Activated CD4-positive, alpha-beta memory T cell treated with anti-CD3 and anti-CD28 coated beads for 36 hours (primary cell): ENCODE results near the gene FNBP1L. TPM values are rescaled to one million over a fixed set of nuclear protein-coding genes. Genes with fewer than 3 reads are reported as not detected.
"Not testable (repeated sequence)": the region's sequence is repeated elsewhere in the genome, so short reads cannot be mapped to it uniquely, and the experiment has no call there.

Source experiments
- CTCF ChIA-PET: fragments of 350-600 bp; sonication (Branson Sonifier 250); formaldehyde crosslinking; loops from one replicate; lab custom pipeline; 2021; ENCODE audit warnings: antibody characterized with exemption, inconsistent platforms; lab: Charles Lee
- POLR2A ChIA-PET: fragments of 350-600 bp; sonication (Branson Sonifier 250); formaldehyde crosslinking; loops from one replicate; lab custom pipeline; 2021; ENCODE audit warnings: antibody characterized with exemption; lab: Charles Lee
- DNase-seq: peaks from one replicate; pipeline ENCODE4 v3.0.0-alpha.2; 2020
- H3K27ac Mint-ChIP-seq: one replicate; pipeline ENCODE4 v1.8.0; 2021; ENCODE audit warnings: mixed read lengths
- H3K27me3 Mint-ChIP-seq: one replicate; pipeline ENCODE4 v1.8.0; 2021; ENCODE audit warnings: mixed read lengths
- H3K36me3 Mint-ChIP-seq: one replicate; pipeline ENCODE4 v1.8.0; 2021; ENCODE audit warnings: mixed read lengths
- H3K4me1 Mint-ChIP-seq: one replicate; pipeline ENCODE4 v1.8.0; 2021; ENCODE audit warnings: low read depth, mixed read lengths
- H3K4me3 Mint-ChIP-seq: one replicate; pipeline ENCODE4 v1.8.0; 2021; ENCODE audit warnings: mild to moderate bottlenecking, mixed read lengths
- H3K9me3 Mint-ChIP-seq: one replicate; pipeline ENCODE4 v1.8.0; 2021; ENCODE audit warnings: mixed read lengths
- intact Hi-C: fragments of 100-400 bp; cut with micrococcal nuclease; formaldehyde crosslinking; loops from one replicate; pipeline ENCODE4 v1.15.1; 2023
- total RNA-seq, 2 experiments: library from RNA; stranded (reverse); gene quantifications; one replicate each; pipeline ENCODE4 v1.2.3, GENCODE V29; 2021

FNBP1L gene
- total RNA-seq, 2 experiments from 2014 or later = 0.81 to 1.2 TPM

DNA sequence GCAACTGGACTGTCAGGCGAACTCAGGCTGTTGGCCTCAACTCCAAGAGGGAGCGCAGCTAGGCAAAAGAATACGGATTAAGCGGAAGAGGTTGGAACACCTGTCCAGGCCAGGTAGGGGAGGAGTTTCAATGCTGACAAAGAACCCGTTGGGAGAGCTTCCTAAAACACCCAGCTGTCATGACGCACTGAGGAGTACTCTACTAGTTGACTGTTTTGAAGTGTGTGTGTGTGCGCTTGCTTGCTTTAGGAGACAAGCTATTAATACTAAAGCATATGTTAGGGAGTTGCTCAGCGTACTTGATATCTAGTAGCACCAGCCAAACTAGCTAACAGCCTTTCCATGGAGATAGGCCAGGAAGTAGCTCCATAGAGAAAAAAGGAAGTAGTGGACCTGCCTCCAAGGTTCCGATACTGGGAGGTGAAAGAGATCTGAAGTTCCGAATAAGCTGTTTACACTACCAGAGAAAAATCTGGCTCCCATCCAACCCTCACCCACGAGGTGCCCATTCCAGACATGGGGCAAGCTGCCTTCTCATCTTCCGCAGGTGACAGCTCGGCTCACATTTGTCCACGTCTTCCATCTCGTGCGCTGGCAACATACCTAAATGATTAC lies 974 bp upstream of the FNBP1L start:
- Mint-ChIP-seq H3K36me3 (no peaks in the 10 kb centered on the region), H3K27ac (no peak overlapping the region), H3K4me3 (peak overlapping the region; percentile 80), H3K27me3 (peaks cover 41% of the 10 kb centered on the region), H3K9me3 (no peaks in the 10 kb centered on the region), H3K4me1 (peaks cover 14% of the 10 kb centered on the region)
- ChIA-PET POLR2A (no interaction called here), CTCF (interaction anchor here (1.4 to 2.1 kb wide), 6 partner anchors 10 to 368 kb away, joined by 4 to 9 read pairs (median 5); no protein-coding TSS in a partner anchor)
- intact Hi-C loops = no loop called here
- DNase-seq = no peak

DNA sequence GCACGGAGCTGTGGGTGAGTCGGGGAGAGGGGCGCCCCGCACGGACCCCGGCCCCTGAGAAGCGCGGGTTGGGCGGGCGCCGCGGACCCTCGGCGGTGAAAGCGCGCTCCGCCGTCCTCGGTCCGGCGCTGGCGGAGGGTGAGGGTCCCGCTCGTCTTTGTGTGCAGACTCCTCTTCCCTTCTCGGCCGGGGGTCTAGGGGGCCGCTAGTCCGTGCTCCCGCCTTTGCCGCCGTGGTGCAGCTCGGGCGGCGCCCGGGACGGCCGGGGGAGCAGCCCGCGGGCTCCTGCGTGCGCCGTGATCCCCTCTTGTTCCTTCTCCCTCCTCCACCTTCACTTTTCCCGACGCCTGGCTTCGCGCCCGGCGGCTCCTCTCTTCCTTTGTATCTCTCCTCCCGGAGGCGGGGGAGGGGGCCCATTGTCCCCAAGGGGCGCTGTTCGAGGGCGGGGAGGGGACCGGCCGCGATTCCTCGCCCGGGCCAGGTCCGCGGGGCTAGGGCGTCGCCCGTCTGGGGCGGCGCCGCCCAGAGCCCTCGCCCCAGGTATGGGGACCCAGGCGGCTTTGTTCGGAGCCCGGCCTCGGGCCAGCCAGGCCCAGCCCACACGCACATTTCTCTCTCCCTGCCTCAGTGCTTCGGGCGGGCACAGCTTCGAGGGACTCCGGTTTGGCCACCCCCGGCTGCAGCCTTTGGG lies 519 bp downstream of the FNBP1L start:
- H3K4me1 Mint-ChIP-seq = peaks cover 14% of the 10 kb centered on the region
- DNase-seq = peak; percentile 23
- no peaks in the 10 kb centered on the region for H3K36me3 Mint-ChIP-seq
- H3K27me3 Mint-ChIP-seq = peaks cover 48% of the 10 kb centered on the region
- ChIA-PET CTCF (interaction anchor here (1.0 to 2.1 kb wide), 4 partner anchors 11 to 366 kb away, joined by 3 to 5 read pairs (median 4); no protein-coding TSS in a partner anchor), POLR2A (interaction anchor here (0.9 to 1.2 kb wide), 2 partner anchors 167 to 397 kb away, joined by 3 read pairs; no protein-coding TSS in a partner anchor)
- no peak overlapping the region for H3K27ac Mint-ChIP-seq
- H3K9me3 Mint-ChIP-seq = no peaks in the 10 kb centered on the region
- H3K4me3 Mint-ChIP-seq = peak overlapping the region; percentile 85
- intact Hi-C loops = no loop called here

DNA sequence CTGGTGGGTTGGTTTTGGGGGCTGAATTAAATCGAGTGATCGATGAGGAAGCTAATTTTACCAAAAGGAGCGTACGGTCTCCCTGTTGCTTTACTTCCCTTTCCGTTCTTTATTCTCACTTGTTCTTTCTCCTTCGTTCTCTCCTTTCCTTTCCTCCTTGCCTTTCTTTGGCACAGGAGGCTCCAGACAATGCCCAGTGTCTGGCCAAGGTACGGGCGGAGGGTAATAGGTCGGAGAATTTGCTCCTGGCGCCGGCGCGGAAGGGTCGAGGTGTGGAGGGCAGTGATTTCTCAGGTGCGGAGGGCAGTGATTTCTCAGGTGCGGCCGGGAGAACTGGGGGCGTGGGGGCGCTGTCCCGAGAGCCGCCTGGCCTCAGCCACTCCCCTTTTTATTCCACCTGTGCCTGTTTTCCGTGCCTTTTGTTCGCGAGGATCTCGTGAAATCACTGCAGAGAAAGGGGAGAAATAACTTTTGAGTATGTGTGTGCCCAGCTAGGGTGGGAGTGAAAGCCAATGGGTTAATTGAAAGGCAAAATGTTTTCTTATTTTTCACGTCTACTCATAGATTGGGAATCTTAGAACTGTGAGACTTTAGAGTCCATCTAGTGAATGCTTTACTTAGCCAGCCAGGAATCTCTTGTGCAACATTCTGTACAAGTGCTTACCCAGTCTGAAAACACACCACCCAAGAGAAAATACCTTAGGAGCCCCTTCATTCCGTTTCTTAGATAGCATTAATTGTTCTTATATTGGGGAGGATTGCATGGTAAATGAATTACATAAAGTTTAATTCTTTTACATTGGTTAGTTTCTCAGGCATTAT lies 1.3 kb downstream of the FNBP1L start:
- Mint-ChIP-seq H3K36me3 (no peaks in the 10 kb centered on the region), H3K27ac (no peak overlapping the region), H3K4me1 (peaks cover 14% of the 10 kb centered on the region), H3K4me3 (peak overlapping the region; percentile 85), H3K9me3 (no peaks in the 10 kb centered on the region), H3K27me3 (peaks cover 50% of the 10 kb centered on the region)
- ChIA-PET POLR2A (interaction anchor here (0.9 kb wide), 1 partner anchor 166 kb away, joined by 3 read pairs; no protein-coding TSS in a partner anchor), CTCF (interaction anchor here (1.0 to 1.5 kb wide), 2 partner anchors 12 to 180 kb away, joined by 5 read pairs; no protein-coding TSS in a partner anchor)
- intact Hi-C loops = no loop called here
- DNase-seq = no peak

DNA sequence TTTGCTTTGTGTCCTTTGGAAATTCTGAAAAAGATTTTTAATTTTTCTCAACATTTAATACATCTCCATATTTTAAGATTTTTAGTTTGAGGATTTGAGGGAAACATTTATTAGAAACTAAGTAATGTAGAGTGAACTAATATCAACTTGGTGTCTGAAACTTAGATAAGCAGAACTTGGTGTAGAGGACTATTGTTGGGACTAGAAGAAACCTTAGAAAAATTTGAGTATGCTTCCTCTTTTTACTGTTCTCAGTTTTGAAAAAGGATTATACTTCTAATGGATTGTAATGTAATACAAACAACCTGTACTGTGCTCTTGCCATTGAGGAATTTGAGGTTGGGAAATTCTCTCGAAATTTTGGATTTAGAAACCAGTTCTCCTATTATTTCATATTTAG lies 2.4 kb downstream of the FNBP1L start:
- Mint-ChIP-seq H3K4me3 (no peak overlapping the region), H3K36me3 (no peaks in the 10 kb centered on the region), H3K27me3 (peaks cover 51% of the 10 kb centered on the region), H3K4me1 (peaks cover 14% of the 10 kb centered on the region), H3K9me3 (no peaks in the 10 kb centered on the region), H3K27ac (no peak overlapping the region)
- intact Hi-C loops = no loop called here
- ChIA-PET CTCF (no interaction called here), POLR2A (no interaction called here)
- no peak for DNase-seq

DNA sequence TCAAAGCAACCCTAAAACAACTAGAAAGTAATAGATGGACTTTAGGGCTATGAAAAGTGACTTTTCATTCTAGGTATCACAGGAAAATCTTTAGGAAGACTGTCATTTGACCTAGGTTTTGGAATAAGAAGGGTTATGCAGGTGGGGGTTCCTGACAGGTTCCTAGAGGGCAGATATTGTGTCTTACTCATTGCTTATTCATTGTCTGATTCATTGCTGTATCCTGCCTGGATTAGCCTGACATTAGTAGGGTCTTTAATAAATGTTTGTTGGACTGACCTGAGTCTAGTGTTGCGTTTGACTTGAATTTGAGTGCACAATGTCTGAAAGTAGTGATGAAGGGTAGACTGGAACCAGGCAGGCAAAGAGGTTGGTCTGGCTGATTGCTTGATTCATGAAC lies 6.0 kb downstream of the FNBP1L start:
- H3K36me3 Mint-ChIP-seq = no peaks in the 10 kb centered on the region
- CTCF ChIA-PET = no interaction called here
- intact Hi-C loops = no loop called here
- no peak overlapping the region for H3K4me3 Mint-ChIP-seq
- H3K9me3 Mint-ChIP-seq = no peaks in the 10 kb centered on the region
- peaks cover 7% of the 10 kb centered on the region for H3K4me1 Mint-ChIP-seq
- POLR2A ChIA-PET = no interaction called here
- H3K27ac Mint-ChIP-seq = no peak overlapping the region
- H3K27me3 Mint-ChIP-seq = peaks cover 37% of the 10 kb centered on the region
- no peak for DNase-seq

DNA sequence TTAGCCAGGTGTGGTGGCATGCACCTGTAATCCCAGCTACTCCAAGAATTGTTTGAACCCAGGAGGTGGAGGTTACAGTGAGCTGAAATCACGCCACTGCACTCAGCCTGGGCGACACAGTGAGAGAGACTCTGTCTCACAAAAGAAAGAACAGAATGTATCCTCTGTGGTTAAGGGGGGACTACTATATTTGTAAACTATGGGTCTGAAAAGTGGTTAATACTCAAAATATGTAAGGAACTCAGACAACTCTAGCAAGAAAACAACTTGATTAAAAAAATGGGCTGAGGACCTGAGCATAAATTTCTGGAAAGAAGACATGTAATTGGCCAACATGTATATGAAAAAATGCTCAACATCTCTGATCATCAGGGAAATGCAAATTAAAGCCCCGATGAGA lies 11.2 kb downstream of the FNBP1L start:
- no peak for DNase-seq
- CTCF ChIA-PET = interaction anchor here (1.0 kb wide), 1 partner anchor 170 kb away, joined by 4 read pairs; no protein-coding TSS in a partner anchor
- H3K4me1 Mint-ChIP-seq = no peaks in the 10 kb centered on the region
- no peaks in the 10 kb centered on the region for H3K36me3 Mint-ChIP-seq
- H3K27ac Mint-ChIP-seq = no peak overlapping the region
- H3K27me3 Mint-ChIP-seq = peaks cover 5% of the 10 kb centered on the region
- no peak overlapping the region for H3K4me3 Mint-ChIP-seq
- no peaks in the 10 kb centered on the region for H3K9me3 Mint-ChIP-seq
- intact Hi-C loops = no loop called here
- POLR2A ChIA-PET = no interaction called here

DNA sequence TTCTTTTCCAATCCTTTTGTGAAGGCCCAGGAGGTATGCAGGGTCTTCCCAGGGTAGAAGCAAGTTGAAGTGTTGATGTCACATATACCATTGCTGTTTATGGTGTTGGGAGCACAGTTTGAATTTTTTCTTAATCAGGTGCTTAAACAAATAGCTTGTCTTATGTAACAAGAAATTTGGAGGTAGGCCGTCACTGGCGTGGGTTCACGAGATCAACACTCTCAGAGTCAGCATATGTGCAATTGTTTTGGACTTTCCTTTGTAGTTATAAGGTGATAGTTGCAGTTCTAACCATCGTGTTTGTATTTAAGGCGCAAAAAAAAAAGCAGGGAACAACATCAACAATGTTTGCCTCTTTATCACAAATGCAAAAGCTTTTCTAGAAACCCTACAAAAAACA lies 13.3 kb downstream of the FNBP1L start:
- Mint-ChIP-seq H3K4me3 (no peak overlapping the region), H3K27me3 (no peaks in the 10 kb centered on the region), H3K27ac (no peak overlapping the region), H3K4me1 (no peaks in the 10 kb centered on the region), H3K36me3 (no peaks in the 10 kb centered on the region), H3K9me3 (peaks cover 7% of the 10 kb centered on the region)
- ChIA-PET CTCF (no interaction called here), POLR2A (no interaction called here)
- no peak for DNase-seq
- intact Hi-C loops = no loop called here

DNA sequence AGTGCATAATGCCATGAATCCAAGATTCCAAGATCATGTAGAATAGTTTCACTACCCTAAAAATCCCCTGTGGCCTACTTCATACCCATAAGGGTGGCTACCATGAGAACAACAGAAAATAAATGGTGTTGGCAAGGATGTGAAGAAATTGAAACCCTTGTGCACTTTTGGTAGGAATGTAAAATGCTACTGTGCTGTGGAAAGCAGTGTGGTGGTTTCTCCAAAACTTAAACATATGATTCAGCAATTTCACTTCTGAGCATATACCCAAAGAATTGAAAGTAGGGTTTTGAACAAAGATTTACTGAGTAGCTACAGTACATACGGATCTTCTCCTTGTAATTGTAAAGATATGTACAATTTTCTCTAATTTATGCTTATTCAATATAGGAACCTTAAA lies 16.0 kb downstream of the FNBP1L start:
- no peak for DNase-seq
- H3K27ac Mint-ChIP-seq = no peak overlapping the region
- no peaks in the 10 kb centered on the region for H3K27me3 Mint-ChIP-seq
- intact Hi-C loops = no loop called here
- H3K36me3 Mint-ChIP-seq = no peaks in the 10 kb centered on the region
- ChIA-PET CTCF (no interaction called here), POLR2A (no interaction called here)
- H3K9me3 Mint-ChIP-seq = peaks cover 7% of the 10 kb centered on the region
- H3K4me3 Mint-ChIP-seq = no peak overlapping the region
- no peaks in the 10 kb centered on the region for H3K4me1 Mint-ChIP-seq

DNA sequence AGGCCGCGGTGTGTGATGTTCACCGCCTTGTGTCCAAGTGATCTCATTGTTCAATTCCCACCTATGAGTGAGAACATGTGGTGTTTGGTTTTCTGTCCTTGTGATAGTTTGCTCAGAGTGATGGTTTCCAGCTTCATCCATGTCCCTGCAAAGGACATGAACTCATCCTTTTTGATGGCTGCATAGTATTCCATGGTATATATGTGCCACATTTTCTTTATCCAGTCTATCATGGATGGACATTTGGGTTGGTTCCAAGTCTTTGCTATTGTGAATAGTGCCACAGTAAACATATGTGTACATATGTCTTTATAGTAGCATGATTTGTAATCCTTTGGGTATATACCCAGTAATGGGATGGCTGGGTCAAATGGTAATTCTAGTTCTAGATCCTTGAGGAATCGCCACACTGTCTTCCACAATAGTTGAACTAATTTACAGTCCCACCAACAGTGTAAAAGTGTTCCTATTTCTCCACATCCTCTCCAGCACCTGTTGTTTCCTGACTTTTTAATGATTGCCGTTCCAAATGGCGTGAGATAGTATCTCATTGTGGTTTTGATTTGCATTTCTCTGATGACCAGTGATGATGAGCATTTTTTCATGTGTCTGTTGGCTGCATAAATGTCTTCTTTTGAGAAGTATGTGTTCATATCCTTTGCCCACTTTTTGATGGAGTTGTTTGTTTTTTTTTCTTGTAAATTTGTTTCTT lies 17.6 kb downstream of the FNBP1L start:
- H3K27me3 Mint-ChIP-seq, DNase-seq, intact Hi-C loops, H3K4me1 Mint-ChIP-seq, CTCF ChIA-PET, H3K9me3 Mint-ChIP-seq, H3K4me3 Mint-ChIP-seq, POLR2A ChIA-PET, H3K36me3 Mint-ChIP-seq, H3K27ac Mint-ChIP-seq: not testable (repeated sequence)

DNA sequence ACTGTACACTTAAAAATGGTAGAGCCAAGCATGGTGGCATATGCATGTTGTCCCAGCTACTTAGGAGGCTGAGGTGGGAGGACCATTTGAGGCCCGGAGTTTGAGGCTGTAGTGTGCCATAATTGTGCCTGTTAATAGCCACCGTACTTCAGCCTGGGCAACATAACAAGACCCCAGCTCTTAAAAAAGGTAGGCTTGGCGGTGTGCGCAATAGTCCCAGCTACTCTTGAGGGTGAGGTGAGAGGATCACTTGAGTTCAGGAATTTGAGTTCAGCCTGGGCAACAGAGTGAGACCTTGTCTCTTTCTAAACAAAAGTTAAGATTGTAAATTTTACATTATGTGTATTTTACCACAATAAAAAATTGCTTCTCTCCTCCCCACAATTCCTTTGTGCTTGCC lies 19.7 kb downstream of the FNBP1L start:
- POLR2A ChIA-PET = no interaction called here
- no peaks in the 10 kb centered on the region for H3K4me1 Mint-ChIP-seq

DNA sequence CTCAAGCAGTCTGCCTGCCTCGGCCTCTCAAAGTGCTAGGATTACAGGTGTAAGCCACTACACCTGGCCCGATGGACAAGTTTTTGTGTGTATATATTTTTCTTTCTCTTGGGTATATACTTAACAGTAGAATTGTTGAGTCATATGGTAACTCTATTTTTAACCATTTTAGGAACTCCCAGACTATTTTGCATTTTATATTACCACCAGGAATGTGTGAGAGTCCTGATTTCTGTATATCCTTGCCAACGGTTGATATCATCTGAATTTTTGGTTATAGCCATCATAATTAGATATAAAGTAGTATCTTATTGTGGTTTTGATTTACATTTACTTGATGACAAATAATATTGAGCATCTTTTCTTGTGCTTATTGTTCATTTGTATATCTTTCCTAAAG lies 20.7 kb downstream of the FNBP1L start:
- intact Hi-C loops = no loop called here
- peaks cover 7% of the 10 kb centered on the region for H3K9me3 Mint-ChIP-seq

More for the DNA sequence above, 19.7 kb downstream of the FNBP1L start:
- intact Hi-C loops = no loop called here
- CTCF ChIA-PET = interaction anchor here (0.7 kb wide), 1 partner anchor 75 kb away, joined by 3 read pairs; no protein-coding TSS in a partner anchor
- Mint-ChIP-seq H3K9me3 (peaks cover 7% of the 10 kb centered on the region), H3K36me3 (no peaks in the 10 kb centered on the region), H3K27ac (no peak overlapping the region), H3K4me3 (no peak overlapping the region), H3K27me3 (no peaks in the 10 kb centered on the region)
- no peak for DNase-seq

More for the DNA sequence above, 20.7 kb downstream of the FNBP1L start:
- ChIA-PET CTCF (no interaction called here), POLR2A (no interaction called here)
- H3K36me3 Mint-ChIP-seq = no peaks in the 10 kb centered on the region
- no peak overlapping the region for H3K4me3 Mint-ChIP-seq
- DNase-seq = no peak
- H3K27me3 Mint-ChIP-seq = peaks cover 2% of the 10 kb centered on the region
- no peak overlapping the region for H3K27ac Mint-ChIP-seq
- H3K4me1 Mint-ChIP-seq = no peaks in the 10 kb centered on the region
